ENCODE data around the gene NGLY1. TPM values are rescaled to one million over a fixed set of nuclear protein-coding genes. Genes with fewer than 3 reads are reported as not detected.

NGLY1 gene
- total and polyA plus RNA-seq, 2 of the 8 experiments (the other 6 are each of a cell fraction or from before 2014, with no cell fraction given), result 3.1 to 24.8 TPM

DNA sequence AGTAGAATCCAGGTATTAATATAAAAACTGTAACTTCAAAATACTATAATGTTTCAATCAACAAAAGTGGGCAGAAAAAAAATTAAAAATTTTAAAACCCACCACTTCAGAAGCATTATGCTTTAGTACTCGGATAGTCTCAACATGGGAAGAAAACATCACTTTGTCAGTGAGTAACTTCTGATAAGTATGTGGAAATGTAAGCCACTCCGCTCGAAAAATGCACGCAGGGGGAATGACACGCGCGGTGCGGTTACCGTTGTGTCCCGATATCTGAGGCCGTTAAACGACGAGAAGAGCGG is 656 bp downstream of the NGLY1 start:
- peaks cover 0 to 5% (median 1%) of the 10 kb centered on the region in 4 experiments; a peak in 2 of 7 replicates for H3K4me1 ChIP-seq (replicated peaks in 1 of 4; ENCODE audit: control insufficient read depth in 3 of 4, insufficient read depth in 4 of 4, low read length in 3 of 4)
- no peak overlapping the region; the same call in 1 of the 2 replicates for H2BK15ac ChIP-seq (ENCODE audit: low read length)
- no peaks in the 10 kb centered on the region for H3K79me1 ChIP-seq (ENCODE audit: low read depth, low read length)
- no peak overlapping the region for H2BK20ac ChIP-seq (ENCODE audit: low read length)
- peaks cover 0 to 7% (median 2%) of the 10 kb centered on the region in 4 experiments; a peak in 6 of 8 replicates for H3K36me3 ChIP-seq (ENCODE audit: control insufficient read depth in 2 of 4, insufficient read depth in 4 of 4, low read length in 3 of 4)
- ChIA-PET CTCF (ENCODE audit: partially characterized antibody) (interaction anchor here (1.7 to 1.9 kb wide), 2 partner anchors 10 to 74 kb away, joined by 4 to 13 read pairs; no protein-coding TSS in a partner anchor), POLR2A (ENCODE audit: partially characterized antibody) (interaction anchor here (1.1 to 1.2 kb wide), 2 partner anchors 10 to 44 kb away, joined by 3 to 5 read pairs; no protein-coding TSS in a partner anchor)
- no peak overlapping the region for H3K14ac ChIP-seq (ENCODE audit: insufficient read length)
- peak overlapping the region; percentile 60 to 77 (median 69); a peak in 6 of 7 replicates for H3K9ac ChIP-seq (replicated peaks in 1 of 4; ENCODE audit: extremely low read depth in 1 of 4, low read depth in 3 of 4, low read length in 3 of 4)
- no peak for FAIRE-seq
- H3K27ac ChIP-seq (ENCODE audit: low read depth, low read length), result no peak overlapping the region; the same call in 1 of the 2 replicates
- no peak for DNase-seq (ENCODE audit: low read depth in 1 of 2, low spot score in 2 of 2)
- H2AK5ac ChIP-seq (ENCODE audit: low read depth, low read length), result no peak overlapping the region
- peaks cover 0 to 20% of the 10 kb centered on the region in 2 experiments; a peak in 2 of 4 replicates for H3K79me2 ChIP-seq (ENCODE audit: control insufficient read depth in 1 of 2, insufficient read depth in 2 of 2, low read length in 2 of 2)
- no peak overlapping the region for H2BK12ac ChIP-seq (ENCODE audit: low read depth, low read length)
- H3K23ac ChIP-seq (ENCODE audit: insufficient read length), result no peak overlapping the region
- H3K56ac ChIP-seq (replicated peaks; ENCODE audit: insufficient read length, low read depth, low read length), result no peak overlapping the region
- no peak overlapping the region for H3K18ac ChIP-seq (ENCODE audit: extremely low read depth, low read length)
- H4K8ac ChIP-seq (ENCODE audit: extremely low read depth, insufficient read depth, low read length), result no peak overlapping the region; the same call in 1 of the 2 replicates
- WGBS, 2 experiments (ENCODE audit: extremely low coverage in 1 of 2, insufficient coverage in 1 of 2, insufficient read length in 1 of 2, insufficient replicate concordance in 2 of 2, low coverage in 1 of 2, low lambda C conversion rate in 2 of 2, missing lambda C conversion rate in 1 of 2), result 6% methylated on average over 14 of the region's 14 CpGs; no CpG with 5 or more reads in 1 of the 2 experiments
- peak overlapping the region; percentile 79; the same call in 1 of the 2 replicates for H2AFZ ChIP-seq (ENCODE audit: low read length)
- H3K27me3 ChIP-seq (replicated peaks in 1 of 4; ENCODE audit: control insufficient read depth in 3 of 4, extremely low read depth in 1 of 4, insufficient read depth in 3 of 4, low read length in 3 of 4), result no peaks in the 10 kb centered on the region; a peak in 2 of 7 replicates
- H2BK5ac ChIP-seq (ENCODE audit: low read depth, low read length), result no peak overlapping the region
- no peak overlapping the region for H4K91ac ChIP-seq (replicated peaks; ENCODE audit: insufficient read length, low read length)
- H3K23me2 ChIP-seq (ENCODE audit: low read depth, low read length), result peaks cover 10% of the 10 kb centered on the region; the same call in 1 of the 2 replicates
- H4K5ac ChIP-seq (ENCODE audit: insufficient read length, low read depth, low read length), result no peak overlapping the region
- peak; percentile 65 for TF ChIP-seq SAP30 (IDR thresholded peaks at IDR 0.05; ENCODE audit: insufficient read depth, insufficient replicate concordance, low read length)
- no peak for TF ChIP-seq RNF2 (IDR thresholded peaks at IDR 0.05; ENCODE audit: borderline replicate concordance, low read depth, low read length, missing control alignments, poor library complexity, severe bottlenecking)
- no peak for TF ChIP-seq EP300 (IDR thresholded peaks at IDR 0.05; ENCODE audit: borderline replicate concordance in 1 of 2, low read depth in 2 of 2, low read length in 2 of 2)
- TF ChIP-seq EZH2 (IDR thresholded peaks at IDR 0.05; ENCODE audit: low read depth, low read length, severe bottlenecking), result no peak
- no peak for TF ChIP-seq CHD1 (IDR thresholded peaks at IDR 0.05; ENCODE audit: low read depth, low read length)
- no peak for TF ChIP-seq CBX8 (IDR thresholded peaks at IDR 0.05; ENCODE audit: borderline replicate concordance, low read depth, low read length)
- no peak for TF ChIP-seq RFX5 (IDR thresholded peaks at IDR 0.05; ENCODE audit: borderline replicate concordance, low read depth, low read length)
- no peak for TF ChIP-seq CHD2 (IDR thresholded peaks at IDR 0.05; ENCODE audit: low read length)
- no peak for TF ChIP-seq SP4 (IDR thresholded peaks at IDR 0.05; ENCODE audit: low read length)
- H3K9me3 ChIP-seq (ENCODE audit: insufficient read depth in 2 of 2, low read depth in 1 of 2, low read length in 1 of 2), result no peaks in the 10 kb centered on the region
- H2BK120ac ChIP-seq (replicated peaks; ENCODE audit: low read depth, low read length), result no peak overlapping the region
- no peak overlapping the region for H3K4ac ChIP-seq (replicated peaks; ENCODE audit: insufficient read length, low read depth, low read length)
- H3K4me3 ChIP-seq (ENCODE audit: extremely low read depth in 1 of 4, insufficient read depth in 2 of 4, low read depth in 3 of 4, low read length in 4 of 4), result peak overlapping the region; percentile 54 to 93 (median 74)
- H3K4me2 ChIP-seq (ENCODE audit: insufficient read depth in 1 of 2, low read depth in 2 of 2, low read length in 2 of 2), result peak overlapping the region; percentile 81 to 86
- no peaks in the 10 kb centered on the region for H4K20me1 ChIP-seq (replicated peaks in 1 of 2; ENCODE audit: control insufficient read depth in 1 of 2, insufficient read depth in 2 of 2, low read length in 2 of 2)
